Myometrial cell (primary cell): ENCODE results near the gene MPHOSPH9. TPM values are rescaled to one million over a fixed set of nuclear protein-coding genes. Genes with fewer than 3 reads are reported as not detected.

ENCODE experiments used
- total RNA-seq: library from RNA; depleted of rRNA; stranded (reverse); fragments of >200 nt; gene quantifications from 2 replicates; pipeline ENCODE4 v1.2.3, GENCODE V29; 2015

The MPHOSPH9 gene
- 34.6 and 60.6 TPM in 2 replicates for total RNA-seq

GRCh38 chr12:123232807-123233504 lies at the start of gene MPHOSPH9, which contains the start of gene MTRFR:
TSS of gene MPHOSPH9 (minus strand) at chr12:123233141. CDS start at chr12:123230364, 2,777 bp downstream.
TSS of gene MTRFR (plus strand) at chr12:123233436. CDS start at chr12:123253675, 20,239 bp downstream.

GRCh38 chr12:123150744-123151456 lies 82.0 kb downstream of the MPHOSPH9 start, which contains the start of gene PITPNM2:
TSS of gene PITPNM2 (minus strand) at chr12:123151090. CDS start at chr12:123034590, 116,500 bp downstream.

Other genes starting within 250 kb of the MPHOSPH9 start
- gene PITPNM2, start 82.1 kb downstream of the MPHOSPH9 start, total RNA-seq, result 2.9 and 4.6 TPM in 2 replicates
- 10.1 and 10.7 TPM in 2 replicates for gene MTRFR, start 295 bp upstream of the MPHOSPH9 start, total RNA-seq
- 226 and 280 TPM in 2 replicates for gene CDK2AP1, start 38.7 kb upstream of the MPHOSPH9 start, total RNA-seq
- gene SBNO1, start 131.7 kb upstream of the MPHOSPH9 start, total RNA-seq, result 15.0 and 19.7 TPM in 2 replicates
- gene KMT5A, start 151.0 kb upstream of the MPHOSPH9 start, total RNA-seq, result 44.7 and 51.6 TPM in 2 replicates
- gene RILPL2, start 203.5 kb upstream of the MPHOSPH9 start, total RNA-seq, result 7.3 and 8.1 TPM in 2 replicates
- 10.8 and 11.5 TPM in 2 replicates for gene SNRNP35, start 225.0 kb upstream of the MPHOSPH9 start, total RNA-seq